NCI-H146 (cell line): Measurements from ENCODE around the gene PDGFRB.

Source experiments
- DNase-seq: peaks from one replicate; lab custom pipeline; 2025; lab: John Stamatoyannopoulos, UW

Gene PDGFRB

DNA sequence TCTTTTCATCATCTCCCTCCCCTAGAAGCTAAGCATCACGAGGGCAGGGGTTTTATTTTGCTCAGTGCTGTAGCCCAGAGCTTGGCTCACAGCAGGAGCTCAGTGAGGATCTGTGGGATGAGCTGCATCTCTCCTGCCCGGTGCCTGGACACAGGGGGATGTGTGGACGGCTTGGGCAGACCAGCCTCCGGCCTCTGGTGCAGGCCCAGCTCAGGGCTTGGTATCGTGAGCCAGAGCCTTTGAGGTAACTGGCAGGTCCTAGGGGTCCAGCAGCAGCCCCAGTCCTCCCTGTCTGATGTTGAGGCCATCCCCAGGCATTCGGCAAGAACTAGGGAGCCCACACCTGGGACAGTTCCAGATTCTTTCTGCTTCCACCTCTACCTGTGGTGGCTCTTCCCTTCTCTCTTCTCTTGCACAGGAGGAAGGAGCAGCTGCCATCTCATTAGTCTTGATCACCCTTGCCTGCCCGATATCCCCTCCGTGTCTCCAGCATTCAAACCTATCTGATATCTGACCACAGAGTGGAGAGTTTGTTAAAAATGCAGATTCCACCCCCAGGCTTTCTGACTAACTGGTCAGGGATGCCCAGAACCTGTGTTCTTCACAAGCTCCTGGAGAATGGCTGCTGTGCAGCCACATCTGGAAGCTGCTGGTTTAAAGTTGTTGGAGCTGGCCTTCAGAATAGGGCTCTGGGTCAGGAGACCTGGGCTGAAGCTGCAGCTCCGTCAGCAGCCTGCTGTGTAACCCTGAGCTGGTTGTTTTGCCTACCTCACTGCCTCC is 26.3 kb upstream of the PDGFRB start:
- DNase-seq = no peak

DNA sequence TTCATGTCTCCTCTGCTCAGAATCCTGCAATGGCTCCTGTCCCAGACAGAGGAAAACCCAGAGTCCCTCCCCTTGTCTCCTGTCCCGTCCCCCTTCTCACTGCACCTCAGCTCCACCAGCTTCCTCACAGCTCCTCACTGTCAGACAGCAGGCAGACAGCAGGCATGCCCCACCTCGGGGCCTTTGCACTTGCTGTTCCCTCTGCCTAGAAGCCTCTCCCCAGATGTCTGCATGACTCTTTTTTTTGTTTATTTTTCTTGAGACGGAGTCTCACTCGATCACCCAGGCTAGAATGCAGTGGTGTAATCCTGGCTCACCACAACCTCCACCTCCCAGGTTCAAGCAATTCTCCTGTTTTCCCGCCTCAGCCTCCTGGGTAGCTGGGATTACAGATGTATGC is 25.4 kb upstream of the PDGFRB start:
- no peak for DNase-seq

DNA sequence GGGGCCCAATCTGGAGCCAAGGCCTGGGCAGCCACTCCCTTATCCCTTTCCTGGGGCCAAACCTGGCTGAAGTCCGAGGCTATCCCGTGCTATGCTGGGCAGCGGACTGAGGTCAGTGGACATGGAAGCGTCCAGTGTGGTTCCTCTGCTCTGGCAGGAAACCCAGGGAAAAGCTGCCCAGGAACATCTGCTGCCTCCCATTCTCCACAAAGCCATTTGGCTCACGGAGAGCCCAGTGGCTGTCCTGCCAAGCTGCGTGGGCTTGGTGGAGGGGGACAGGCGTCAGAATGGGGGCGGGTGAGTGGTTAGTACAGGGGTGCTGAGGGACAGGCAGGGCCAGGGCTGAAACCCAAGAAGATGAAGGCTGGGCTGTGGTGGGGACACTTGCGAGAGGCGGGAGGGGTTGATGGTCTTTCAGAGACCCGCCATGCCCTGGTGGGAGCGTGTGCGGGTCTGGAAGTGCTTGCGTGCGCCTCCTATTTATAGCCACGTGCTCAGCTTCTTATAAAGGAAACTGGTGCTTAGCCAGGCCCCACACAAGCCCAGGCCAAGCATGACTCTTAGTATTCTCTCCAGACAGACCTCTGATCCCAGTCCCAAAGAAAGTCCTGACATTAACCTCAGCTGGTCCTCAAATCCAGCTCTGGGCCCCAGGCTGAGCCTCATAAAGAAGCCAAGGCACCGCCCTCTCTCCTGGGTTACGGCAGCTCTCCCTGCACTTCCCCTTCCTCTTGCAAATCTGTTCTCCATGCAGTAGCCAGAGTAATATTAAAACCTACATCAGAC is 24.8 kb upstream of the PDGFRB start:
- no peak for DNase-seq

DNA sequence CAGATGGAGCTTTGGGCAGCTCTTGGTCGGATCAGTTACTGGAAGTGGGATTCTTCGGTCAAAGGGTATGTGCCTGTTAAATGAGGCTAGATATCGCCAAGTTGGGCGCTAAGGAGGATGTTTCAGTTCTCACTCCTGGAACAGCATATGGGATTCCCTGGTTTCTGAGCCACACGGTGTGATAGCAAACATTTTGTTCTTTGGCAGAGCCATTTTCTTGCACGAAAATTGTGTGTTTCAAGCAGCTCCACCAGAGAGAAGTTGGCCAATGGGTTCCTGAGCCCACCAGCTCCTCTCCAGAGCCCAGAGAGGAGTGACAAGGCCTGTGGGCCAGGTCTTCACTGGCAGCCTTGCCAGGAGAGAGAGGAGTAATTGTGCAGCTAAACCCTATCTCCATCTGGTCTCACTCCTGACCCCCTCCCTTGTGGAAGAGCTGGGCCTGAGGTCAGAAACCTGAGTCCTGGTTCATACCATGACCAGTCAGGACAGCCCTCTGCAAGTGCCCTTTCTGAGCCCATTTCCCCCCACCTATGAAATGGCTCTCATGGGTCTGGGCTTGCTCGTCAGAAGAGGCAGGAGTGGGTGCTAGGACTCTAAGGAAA is 23.5 kb upstream of the PDGFRB start:
- no peak for DNase-seq

DNA sequence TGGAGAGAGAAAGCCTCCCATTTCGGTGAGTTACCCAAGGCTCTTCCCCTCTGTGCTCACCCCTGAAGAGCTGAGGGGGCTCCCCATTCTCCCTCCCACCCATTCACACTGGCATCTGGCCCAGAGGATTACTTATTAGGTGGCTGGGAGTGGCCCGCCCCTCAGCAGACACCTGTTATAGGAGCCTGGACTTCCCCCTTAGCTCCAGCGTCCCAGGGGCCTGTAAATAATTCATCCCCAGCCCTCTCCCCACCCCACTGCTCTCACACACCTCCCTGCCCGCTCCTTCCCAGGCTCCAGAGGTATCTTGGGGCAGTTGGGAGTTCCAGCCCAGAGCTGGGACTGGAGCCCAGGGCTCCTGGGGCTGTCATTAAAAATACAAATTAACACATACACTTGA is 22.6 kb upstream of the PDGFRB start:
- no peak for DNase-seq

DNA sequence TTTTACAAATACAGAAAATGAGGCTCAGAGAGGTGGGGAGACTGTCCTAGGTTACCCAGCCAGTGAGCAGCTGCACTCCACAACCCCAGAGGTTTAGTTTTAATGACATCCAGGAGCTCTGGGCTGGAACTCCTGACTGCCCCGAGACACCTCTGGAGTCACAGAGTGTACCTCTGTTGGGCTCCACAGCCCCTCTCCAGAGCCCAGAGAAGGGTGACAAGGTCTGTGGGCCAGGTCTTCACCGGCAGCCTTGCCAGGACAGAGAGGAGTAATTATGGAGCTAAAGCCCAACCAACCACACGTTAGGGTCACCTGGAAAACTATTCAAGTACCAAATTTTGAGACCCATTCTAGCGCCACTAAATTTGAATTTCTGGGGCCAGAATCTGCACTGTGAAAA is 22.1 kb upstream of the PDGFRB start:
- no peak for DNase-seq

DNA sequence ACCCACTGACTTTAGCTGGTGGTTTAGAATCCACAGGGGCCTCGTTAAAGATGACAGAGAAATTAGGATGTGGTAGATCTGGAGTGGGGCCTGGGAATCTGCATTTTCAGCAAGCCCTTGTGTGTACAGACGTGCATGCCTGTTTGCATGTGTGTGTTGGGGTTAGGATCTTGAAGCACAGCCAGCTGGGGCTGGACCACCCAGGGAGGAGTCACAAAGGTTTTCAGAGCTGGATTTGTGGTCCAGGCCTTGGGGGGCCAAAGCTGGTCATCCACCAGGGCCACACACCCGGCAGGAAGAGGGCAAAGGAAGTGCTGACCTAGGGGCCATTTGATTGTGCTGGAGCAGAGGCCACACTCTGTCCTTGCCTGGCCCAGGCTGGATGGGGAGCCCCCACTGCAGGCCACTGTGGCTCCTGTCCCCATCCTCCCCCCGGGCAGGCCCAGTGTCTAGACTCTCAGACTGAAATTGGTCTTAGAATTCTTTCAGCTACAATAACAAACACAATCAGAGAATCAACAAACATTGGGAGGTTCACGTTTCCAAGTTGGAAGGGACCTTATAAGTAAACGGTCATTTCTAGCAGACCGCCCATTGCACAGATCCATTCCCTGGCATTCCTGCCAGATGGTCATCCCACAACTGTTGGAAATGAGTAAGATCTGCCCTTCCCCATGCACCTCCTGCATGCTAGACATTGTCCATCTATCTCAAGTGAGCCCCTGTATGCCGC is 21.3 kb upstream of the PDGFRB start:
- no peak for DNase-seq

DNA sequence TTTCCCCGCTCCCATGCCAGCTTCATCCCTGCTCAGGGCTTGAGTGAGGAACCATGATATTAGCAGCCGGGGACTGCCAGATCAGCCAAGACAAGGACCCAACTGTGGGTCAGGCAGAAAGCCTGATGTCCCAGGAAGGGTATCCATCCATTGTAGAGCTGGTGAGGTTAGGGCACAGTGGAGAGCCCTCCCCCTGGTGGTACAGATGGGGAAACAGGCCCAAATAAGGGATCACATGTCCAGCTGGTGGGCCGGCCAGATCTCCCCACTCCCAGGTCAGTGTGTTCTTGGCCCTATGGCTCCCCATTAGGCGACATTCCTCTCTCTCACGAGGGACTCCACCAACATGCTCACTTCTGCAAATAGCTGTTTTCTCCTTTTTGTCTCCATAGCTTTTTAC is 19.9 kb upstream of the PDGFRB start:
- no peak for DNase-seq

DNA sequence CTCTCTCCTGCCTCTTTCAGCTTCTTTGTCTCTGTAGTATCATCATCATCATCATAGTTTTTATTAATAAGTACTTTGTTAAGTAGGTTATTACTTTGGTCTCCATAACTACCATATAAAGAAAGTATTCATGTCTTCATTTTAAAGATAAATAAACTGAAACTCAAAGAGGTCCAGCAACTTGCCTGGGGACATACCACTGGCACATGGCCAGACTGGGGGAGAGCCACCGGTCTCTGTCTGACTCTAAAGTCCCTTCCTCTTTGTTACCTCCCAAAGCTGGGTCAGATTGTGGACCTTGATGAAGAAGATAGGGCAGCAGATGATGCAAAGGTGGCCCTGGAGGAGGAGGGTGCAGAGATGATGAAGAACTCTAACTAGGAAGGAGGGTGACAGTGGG is 19.4 kb upstream of the PDGFRB start:
- no peak for DNase-seq

DNA sequence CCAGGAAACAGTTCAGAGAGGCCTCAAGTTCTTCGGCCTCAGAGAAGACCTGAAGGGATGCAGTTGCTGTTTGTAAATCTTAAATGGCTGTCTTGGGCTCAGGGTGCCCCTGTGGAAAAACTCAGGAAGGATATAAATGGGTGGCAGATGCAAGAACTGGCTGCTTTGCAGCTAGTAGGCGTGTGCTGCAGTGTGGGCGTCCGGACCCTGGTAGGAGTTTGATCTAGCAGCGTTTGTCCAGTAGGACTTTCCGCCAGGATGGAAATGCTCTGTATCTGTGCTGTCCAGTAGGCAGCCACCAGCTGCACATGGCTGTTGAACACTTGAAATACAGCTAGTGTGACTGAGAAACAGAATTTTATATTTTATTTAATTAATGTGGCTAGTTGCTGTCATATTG is 18.6 kb upstream of the PDGFRB start:
- DNase-seq = no peak

DNA sequence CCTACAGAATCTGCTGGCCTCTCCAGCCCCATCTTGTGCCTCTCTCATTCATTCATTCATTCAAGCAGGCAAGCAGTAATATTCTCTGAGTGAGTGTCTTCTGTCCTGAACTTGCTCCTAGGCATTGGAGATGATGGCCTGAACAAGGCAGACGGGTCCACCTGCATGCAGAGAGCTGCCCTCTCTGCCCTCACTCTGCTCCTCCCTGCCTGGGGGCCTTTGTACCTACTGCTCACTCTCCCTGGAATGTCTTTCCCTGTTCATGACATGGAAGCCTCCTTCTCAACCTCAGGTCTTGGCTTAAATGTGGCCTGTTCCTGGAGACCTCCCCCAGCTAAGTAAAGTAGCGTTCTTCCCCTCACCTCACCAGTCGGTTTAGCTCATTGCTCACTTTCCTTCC is 17.5 kb upstream of the PDGFRB start:
- DNase-seq = no peak

DNA sequence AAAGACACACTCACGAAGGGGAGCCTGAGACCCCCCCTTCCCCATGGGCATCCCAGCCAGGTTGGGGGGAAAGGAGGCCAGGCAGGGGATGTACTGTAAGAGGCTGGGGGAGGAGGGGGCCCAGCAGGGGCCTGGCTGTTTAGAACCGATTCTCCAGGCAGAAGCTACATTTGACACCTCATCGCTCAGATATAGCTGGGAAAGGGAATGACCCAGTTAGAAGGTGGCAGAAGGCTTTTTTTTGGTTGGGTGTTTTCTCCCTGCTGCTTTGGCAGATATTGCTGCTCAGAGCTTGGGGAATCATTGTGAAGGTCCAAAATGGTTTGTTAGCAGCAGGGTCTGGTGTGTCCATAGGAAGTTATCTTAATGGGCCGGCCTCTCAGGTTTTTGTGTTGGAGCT is 16.9 kb upstream of the PDGFRB start:
- no peak for DNase-seq

DNA sequence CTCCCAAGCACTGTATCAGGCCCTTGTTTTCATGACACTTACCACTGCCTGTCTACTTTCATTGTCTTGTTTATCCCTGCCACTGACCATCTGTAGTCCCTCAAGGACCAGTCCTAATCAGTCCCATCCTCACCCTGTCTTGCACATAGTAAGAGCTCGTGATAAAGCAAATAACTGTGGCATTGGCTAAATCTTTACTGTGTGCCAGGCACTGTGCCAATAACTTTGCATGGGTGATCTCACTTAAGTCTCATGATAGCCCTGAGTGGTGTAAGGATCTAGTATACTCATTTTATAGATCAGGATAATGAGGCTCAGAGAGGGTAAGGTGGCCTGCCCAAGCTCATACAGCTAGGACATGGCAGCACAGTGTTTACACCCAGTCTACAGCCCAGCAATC is 16.5 kb upstream of the PDGFRB start:
- DNase-seq = no peak

DNA sequence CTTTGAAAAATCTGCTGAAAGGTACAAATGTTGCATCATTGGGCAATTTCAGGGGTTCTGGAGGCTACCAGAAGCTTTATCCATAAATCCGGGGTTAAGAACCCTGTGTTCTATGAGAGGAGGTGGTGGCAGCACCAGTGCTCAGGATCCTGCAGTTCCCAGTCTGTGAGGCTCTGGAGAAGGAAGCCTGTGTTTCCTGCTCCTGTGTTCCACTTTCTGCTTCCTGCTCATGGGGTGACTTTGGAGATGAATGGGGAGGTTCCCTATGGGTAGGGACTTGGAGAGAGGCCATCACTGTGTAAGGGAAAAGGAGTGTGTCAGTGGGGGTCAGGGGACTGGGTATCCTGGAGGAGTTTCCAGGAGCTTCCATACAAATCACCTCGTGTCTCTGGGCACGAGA is 13.2 kb upstream of the PDGFRB start:
- DNase-seq = no peak

DNA sequence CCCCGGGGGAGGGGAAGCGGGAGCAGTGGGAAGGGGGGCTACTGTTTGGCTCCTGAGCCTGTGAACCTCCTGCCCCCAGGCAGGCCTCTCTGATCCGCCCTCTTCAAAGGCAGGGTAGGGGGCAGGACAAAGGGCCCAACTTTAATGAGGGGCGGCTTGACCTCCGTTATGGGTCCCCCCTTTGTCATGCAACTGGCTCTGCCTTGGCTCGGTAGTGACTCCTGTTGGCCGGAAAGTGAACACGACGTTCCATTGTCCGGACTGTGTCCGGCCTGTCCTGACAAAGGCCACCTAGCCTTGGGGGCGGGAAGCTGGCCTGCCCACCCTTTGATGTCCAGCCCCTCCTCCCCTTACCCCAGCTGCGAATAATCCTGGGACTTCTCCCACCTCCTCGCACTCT is 12.3 kb upstream of the PDGFRB start:
- no peak for DNase-seq

DNA sequence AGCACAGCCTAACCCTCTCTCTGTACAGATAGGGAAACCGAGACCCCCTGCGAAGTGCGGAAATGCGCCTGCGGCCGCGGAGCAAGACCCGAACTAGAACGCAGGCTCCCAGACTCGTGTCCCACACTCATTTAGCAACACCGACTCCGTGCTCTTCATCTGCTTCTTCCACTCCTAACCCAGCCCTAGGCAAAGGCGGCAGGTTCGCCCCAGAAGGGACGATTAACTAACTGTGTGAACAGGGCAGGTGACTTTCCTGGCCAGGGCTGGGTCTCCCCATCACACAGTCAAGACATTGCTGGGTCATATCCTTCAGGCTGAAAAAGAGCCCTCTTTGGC is 11.8 kb upstream of the PDGFRB start:
- no peak for DNase-seq

DNA sequence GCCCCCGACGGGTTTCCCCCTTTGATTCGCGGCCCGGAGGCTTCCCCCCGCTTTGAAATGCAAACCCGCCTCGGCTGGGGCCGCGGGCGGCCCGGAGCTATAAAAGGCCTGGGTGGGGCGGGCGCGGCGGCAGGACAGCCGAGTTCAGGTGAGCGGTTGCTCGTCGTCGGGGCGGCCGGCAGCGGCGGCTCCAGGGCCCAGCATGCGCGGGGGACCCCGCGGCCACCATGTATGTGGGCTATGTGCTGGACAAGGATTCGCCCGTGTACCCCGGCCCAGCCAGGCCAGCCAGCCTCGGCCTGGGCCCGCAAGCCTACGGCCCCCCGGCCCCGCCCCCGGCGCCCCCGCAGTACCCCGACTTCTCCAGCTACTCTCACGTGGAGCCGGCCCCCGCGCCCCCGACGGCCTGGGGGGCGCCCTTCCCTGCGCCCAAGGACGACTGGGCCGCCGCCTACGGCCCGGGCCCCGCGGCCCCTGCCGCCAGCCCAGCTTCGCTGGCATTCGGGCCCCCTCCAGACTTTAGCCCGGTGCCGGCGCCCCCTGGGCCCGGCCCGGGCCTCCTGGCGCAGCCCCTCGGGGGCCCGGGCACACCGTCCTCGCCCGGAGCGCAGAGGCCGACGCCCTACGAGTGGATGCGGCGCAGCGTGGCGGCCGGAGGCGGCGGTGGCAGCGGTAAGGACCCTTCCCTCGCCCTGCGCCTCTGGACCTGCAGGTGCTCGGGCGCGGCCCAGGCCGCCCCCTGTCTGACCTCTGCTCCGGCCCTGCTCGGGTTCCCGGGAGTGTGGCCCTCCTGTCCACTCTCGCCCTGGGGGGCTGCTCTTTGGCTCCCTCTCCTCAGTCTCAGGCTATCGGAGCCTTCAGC is 11.2 kb upstream of the PDGFRB start, which contains the start of gene CDX1:
CDX1 (plus strand) TSS at position 129 of the 862 bp plus-strand sequence; CDS start at position 228, 99 bp downstream.
- DNase-seq = no peak

DNA sequence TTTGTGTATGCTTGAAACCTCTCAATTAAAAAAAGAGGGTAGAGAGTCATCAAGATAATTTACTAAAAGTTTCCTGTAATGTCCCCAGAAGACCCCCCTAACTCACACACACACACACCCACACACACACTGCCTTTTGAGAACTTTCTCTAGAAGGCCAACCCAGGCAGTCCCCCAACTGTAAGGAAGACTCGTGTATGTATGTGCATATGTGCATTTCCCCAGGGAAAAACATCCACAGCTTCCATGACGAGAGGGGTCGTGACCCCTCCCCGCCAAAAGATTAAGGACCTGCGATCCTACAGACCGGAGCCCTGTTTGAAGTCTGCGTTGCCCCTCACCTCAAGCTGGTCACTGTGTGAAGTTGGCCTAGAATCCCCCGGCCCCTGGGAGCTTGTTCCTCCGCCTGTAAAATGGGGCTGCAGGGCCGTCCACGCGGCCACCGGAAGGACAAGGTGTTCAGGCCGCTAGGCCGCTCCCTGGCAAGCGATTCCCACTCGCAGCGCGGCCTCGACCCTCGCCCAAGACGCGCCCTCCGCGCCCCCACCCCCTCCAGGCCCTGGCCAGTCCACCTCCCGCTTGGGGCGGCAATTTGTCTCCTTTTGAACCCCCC is 10.5 kb upstream of the PDGFRB start:
- no peak for DNase-seq

DNA sequence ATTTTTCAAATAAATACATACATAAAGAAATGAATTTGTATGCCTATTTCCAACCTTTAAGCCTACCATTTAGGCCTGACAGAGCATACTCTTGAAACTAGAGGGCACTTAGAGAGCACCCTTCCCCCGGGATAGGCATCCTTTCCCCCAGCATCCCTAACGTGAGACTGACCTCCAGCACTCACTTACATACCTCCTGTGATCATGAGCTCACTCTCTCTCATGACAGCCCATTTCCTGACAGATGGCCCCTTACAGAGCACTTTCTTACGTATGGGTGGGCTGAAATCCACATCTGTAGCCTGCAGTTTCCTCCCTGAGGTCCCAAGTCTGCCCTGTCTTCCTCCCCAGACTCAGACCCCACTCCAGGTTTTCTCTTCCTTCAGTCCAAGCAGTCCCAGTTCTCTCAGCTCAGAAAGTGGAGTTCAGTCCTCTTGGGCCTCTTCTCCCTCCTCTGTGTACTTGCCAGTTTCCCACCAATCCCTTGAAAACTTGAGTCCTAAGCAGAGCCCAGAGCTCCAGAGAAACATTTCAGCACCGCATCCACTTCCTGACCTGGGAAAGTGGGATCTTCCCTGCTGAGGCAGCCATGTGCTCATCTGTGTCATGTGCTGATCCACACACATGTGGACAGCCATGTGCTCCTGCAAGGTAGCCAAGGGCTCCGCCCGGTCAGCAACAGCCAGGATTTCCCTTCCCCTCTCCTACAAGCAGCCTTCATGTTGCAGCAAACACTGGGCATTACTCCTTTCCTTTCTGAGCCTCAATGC is 8.8 kb upstream of the PDGFRB start:
- no peak for DNase-seq

DNA sequence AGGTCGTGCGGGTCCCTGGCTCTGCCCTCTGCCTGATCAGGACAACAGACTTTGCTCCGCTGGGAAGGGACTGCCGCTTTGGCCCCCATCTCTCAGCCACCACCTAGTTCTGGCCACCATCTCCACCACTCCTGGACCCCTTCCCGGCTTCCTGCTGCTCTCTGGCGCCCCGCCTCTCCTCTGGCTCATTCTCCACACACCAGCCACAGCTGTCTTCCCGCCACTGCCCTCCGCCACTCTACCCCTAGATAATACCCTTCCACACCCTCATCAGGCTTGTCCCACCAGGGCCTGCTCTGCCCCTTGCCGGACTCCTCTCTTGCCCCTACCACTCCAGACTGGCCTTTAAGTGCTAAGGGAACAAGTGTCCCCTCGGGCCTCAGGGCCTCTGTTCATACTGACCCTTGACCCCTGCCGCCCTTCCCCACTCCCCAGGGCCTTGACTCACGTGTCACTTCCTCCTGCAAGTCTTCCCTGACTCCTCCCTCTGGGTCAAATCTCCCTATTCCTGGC is 8.0 kb upstream of the PDGFRB start:
- DNase-seq = no peak
